GM12875 (cell line): ENCODE results near the gene DNM3.

ENCODE experiments used
- H3K4me3 ChIP-seq: one replicate; pipeline ENCODE4 v1.5.1; 2011; ENCODE audit warnings: low read depth, low read length, control low read depth
- TF ChIP-seq, protein P1 (sequence below): IDR thresholded peaks from 2 replicates; pipeline ENCODE4 v1.5.1; 2011; ENCODE audit warnings: low read depth, mild to moderate bottlenecking, control low read depth, inconsistent platforms, low read length, moderate library complexity, borderline replicate concordance; ENCODE audit not compliant: insufficient read depth

The DNM3 gene

DNA sequence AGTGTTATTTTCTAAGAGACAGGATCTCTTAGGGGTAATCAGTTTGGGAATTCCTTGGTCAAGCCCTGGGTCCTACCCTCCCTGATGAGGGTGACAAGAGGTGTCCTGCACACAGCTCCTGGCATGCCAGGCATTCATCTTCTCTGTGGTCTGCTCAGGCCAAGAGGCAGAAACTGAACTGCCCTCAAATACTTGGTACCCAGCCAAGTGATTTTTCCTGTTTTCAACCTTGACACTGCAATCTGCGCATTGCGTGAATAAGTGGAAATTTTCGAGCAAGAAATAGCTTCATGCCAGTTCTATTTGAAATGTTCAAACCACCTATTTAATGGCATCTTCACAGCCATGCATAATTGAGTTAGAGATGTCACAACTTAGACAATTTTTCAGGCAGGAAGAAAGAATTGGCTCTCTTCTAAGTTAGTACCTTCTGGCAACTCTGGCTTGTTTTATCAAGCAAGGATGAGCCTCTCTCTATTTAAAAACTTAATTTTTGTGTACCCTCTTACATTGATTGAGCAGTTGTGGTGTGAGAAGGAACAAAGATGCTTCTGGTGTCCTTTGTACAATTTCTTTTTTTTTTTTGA is 27.0 kb downstream of the DNM3 start:
- TF ChIP-seq, protein P1, sequence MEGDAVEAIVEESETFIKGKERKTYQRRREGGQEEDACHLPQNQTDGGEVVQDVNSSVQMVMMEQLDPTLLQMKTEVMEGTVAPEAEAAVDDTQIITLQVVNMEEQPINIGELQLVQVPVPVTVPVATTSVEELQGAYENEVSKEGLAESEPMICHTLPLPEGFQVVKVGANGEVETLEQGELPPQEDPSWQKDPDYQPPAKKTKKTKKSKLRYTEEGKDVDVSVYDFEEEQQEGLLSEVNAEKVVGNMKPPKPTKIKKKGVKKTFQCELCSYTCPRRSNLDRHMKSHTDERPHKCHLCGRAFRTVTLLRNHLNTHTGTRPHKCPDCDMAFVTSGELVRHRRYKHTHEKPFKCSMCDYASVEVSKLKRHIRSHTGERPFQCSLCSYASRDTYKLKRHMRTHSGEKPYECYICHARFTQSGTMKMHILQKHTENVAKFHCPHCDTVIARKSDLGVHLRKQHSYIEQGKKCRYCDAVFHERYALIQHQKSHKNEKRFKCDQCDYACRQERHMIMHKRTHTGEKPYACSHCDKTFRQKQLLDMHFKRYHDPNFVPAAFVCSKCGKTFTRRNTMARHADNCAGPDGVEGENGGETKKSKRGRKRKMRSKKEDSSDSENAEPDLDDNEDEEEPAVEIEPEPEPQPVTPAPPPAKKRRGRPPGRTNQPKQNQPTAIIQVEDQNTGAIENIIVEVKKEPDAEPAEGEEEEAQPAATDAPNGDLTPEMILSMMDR, result no peak

DNA sequence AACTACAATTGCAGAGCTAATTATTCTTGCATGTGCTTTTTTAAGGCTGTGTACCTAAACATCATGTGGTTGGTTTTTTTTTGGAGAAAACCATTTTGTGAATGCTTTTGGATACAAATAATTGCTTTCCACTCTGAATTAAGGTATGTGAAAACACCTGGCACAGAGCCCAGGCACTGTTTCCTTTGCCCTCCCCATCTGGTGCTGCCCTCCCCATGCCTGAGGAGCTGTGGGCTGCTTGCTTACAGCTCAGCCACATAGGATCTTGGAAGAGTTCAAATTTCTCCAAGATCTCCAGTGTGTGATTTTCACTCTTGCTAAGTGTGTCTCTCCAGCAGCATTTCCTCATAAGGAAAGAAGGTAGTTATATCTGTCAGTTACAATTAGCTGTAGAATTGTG is 27.8 kb downstream of the DNM3 start:
- TF ChIP-seq, protein P1, result no peak
- H3K4me3 ChIP-seq, result no peak overlapping the region

More for the DNA sequence above, 27.0 kb downstream of the DNM3 start:
- no peak overlapping the region for H3K4me3 ChIP-seq

DNA sequence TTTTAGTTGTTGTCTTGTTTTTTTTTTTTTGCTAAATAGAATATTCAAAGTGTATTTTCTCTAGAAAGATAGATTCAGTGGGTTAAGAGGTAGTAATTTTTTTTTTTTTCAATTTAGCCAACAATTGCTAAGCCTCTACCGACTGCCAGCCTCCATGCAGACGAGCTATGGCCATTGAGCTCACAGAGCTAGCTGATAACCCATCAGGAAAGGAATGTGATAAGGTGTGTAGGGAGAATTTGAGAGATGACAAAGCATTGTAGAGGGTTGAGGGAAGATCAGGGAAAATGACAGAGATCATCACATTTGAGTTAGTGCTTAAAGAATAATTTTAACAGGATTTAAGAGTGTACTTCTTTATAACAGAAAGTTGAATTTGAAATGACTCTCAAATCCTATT is 30.6 kb downstream of the DNM3 start:
- TF ChIP-seq, protein P1, result no peak
- no peak overlapping the region for H3K4me3 ChIP-seq

DNA sequence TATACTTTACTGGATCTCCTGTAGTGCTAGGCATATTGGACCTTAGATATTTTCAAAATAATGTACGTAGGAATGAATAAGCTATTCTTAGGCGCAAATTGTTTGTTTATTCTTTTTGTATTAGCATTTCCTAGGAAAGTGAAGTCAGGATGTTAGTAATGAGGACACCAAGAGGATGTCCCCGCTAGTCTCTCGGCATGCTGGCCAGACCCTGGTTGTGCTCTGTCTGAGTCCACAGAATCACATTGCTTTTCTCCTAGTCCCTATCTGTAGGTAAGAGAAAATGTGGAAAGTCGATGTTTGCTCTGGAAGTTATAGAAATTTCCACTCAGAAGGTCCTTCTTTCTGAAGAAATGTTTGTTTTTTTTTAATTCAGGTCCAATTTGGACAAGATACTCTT is 31.1 kb downstream of the DNM3 start:
- TF ChIP-seq, protein P1, result no peak
- no peak overlapping the region for H3K4me3 ChIP-seq

DNA sequence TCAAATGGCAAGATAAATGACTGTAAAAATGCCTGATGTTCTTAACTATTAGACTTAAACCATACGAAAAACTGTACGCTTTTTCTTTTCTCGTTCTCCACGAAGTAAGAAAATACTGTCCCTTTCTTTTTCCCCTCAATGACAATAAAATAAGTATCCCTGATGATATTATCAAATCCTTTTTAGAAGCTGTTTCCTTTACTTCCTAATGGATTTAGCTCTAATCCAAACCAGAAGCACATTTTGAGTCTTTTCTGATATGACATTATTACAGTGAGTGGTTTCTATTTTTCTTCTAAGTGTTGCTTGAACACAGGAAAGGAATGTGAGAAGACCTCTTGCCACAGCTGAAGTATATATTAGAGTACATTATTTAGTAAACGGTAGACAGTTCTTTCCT is 32.4 kb downstream of the DNM3 start:
- no peak overlapping the region for H3K4me3 ChIP-seq
- TF ChIP-seq, protein P1, result no peak

DNA sequence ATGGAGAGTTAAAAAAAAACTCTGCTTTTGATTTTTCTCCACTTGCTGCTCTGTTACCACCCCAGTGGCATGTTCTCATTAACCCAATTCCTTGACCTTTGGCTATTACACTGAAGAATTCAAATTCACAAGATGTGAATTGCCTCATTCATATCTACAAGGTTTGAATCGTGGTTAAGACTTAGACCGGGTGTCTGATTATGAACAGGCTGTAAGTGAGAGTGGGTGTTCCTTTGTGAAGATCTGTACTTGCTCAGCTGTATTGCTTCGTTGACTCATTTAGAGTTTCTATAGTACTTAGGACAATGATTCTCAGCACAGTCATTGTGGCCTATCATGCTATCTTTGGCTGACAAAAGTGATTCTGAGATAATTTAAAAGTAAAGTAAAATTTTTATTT is 36.4 kb downstream of the DNM3 start:
- TF ChIP-seq, protein P1, result no peak
- H3K4me3 ChIP-seq, result no peak overlapping the region

DNA sequence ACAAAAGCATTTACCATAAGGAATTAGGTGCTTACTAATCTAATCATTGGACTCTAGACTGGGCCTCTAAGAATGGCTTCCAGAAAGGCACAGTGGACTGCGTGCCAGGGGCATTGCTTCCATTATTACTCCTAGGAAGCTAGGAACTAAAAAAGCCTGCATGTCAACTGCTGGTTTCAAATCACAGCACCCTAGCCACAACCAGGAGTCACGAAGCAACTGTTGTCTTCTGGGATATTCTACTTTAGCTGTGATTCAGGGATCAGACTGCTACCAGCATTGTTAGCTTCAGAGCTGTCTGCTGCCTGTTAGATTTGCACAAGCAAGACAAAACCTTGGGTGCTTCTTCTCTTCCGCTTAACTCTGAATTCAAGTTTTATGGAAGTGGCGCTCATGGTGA is 38.3 kb downstream of the DNM3 start:
- H3K4me3 ChIP-seq, result no peak overlapping the region
- TF ChIP-seq, protein P1, result no peak
